KOPT-K1 (cell line): ENCODE results near the gene CACNB1.
"Not testable (repeated sequence)": the region's sequence is repeated elsewhere in the genome, so short reads cannot be mapped to it uniquely, and the experiment has no call there.

ENCODE experiments used
- H3K27ac ChIP-seq: fragments of 200-600 bp; sonication (generic); 2 replicates; pipeline ENCODE4 v1.5.1; 2016; ENCODE audit warnings: antibody characterized with exemption, mild to moderate bottlenecking, low read depth, low read length; ENCODE audit not compliant: poor library complexity, severe bottlenecking
- H3K36me3 ChIP-seq: fragments of 200-600 bp; sonication (generic); 2 replicates; pipeline ENCODE4 v1.5.1; 2017; ENCODE audit warnings: antibody characterized with exemption, mild to moderate bottlenecking, low read length, moderate library complexity; ENCODE audit not compliant: insufficient read depth
- H3K9me3 ChIP-seq: fragments of 200-600 bp; sonication (generic); 2 replicates; pipeline ENCODE4 v1.5.1; 2017; ENCODE audit warnings: antibody characterized with exemption, low read length, mild to moderate bottlenecking; ENCODE audit not compliant: insufficient read depth, poor library complexity, severe bottlenecking

The CACNB1 gene

DNA sequence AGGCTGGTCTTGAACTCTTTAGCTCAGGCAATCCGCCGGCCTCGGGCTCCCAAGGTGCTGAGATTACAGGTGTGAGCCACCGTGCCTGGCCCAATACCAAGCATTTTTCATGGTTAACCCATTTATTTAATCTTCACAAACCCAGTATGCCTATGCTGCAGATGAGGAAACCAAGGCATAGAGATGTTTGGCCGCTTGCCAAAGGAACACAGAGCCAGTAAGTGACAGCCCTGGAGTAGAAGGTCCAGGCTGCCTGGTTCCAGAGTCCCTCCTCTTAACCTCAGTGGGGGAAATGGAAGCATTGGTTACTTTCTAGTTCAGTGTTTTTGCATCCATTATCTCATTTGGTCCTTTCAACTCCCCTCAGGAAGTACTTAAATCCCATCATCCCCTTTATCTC, 16.2 kb downstream of the CACNB1 start:
- no peaks in the 10 kb centered on the region for H3K9me3 ChIP-seq
- no peak overlapping the region for H3K27ac ChIP-seq
- H3K36me3 ChIP-seq: peaks cover 88% of the 10 kb centered on the region

DNA sequence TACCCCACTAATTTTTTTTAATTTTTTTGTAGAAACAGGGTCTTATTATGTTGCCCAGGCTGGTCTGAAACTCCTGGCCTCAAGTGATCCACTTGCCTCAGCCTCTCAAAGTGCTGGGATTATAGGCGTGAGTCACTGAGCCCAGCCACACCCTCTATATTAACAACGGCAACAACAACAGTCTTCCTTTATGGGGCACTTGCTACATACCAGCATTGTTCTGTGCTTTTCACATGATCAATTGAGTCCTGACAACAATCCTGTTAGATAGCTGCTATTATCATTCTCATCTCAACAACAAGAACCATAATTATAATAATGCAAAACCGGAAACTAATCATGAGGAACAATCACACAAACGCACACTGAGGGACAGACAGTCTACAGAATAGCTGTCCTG, 18.9 kb downstream of the CACNB1 start:
- peaks cover 74% of the 10 kb centered on the region for H3K36me3 ChIP-seq
- no peak overlapping the region for H3K27ac ChIP-seq
- no peaks in the 10 kb centered on the region for H3K9me3 ChIP-seq

DNA sequence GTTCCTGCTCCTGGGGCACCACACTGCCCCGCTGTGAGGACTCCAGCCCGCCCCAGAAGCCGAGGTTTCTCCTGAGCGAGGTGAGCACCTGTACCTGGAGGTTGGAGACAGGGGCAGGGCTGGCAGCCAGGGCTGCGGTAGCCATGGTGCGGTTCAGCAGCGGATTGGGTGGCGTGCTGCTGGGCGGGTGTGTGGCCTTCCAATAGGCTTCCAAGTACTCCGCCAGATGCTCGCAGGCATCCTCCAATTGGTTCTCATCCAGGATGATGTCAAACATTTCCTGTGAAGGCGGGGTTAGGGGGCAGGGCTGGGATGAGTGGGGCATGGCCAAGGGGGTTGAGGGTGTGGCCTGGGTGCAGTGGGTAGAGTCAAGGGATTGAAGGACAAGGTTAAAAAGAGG, 20.2 kb downstream of the CACNB1 start:
- no peaks in the 10 kb centered on the region for H3K9me3 ChIP-seq
- no peak overlapping the region for H3K27ac ChIP-seq
- peaks cover 63% of the 10 kb centered on the region for H3K36me3 ChIP-seq

DNA sequence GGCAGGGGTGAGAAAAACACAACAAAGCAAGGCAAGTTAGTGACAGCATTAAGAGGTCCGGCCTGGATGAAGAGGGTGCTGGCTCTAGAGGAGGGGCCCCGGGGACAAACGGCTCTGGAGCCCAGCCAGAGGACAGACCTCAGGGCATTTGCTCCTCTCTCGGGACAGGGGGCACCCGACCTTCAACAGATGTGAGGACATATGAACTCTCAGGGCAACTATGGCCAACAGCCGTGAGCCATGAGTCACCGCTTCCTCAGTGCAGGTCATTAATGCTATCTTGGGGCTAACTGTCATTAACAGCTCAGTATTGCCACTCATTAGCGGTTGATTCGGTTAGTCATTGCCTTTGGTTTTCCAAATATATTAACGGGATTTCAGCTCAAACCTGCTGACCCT, 21.8 kb downstream of the CACNB1 start:
- Histone ChIP-seq H3K36me3 (peaks cover 50% of the 10 kb centered on the region), H3K9me3 (no peaks in the 10 kb centered on the region), H3K27ac (no peak overlapping the region)

DNA sequence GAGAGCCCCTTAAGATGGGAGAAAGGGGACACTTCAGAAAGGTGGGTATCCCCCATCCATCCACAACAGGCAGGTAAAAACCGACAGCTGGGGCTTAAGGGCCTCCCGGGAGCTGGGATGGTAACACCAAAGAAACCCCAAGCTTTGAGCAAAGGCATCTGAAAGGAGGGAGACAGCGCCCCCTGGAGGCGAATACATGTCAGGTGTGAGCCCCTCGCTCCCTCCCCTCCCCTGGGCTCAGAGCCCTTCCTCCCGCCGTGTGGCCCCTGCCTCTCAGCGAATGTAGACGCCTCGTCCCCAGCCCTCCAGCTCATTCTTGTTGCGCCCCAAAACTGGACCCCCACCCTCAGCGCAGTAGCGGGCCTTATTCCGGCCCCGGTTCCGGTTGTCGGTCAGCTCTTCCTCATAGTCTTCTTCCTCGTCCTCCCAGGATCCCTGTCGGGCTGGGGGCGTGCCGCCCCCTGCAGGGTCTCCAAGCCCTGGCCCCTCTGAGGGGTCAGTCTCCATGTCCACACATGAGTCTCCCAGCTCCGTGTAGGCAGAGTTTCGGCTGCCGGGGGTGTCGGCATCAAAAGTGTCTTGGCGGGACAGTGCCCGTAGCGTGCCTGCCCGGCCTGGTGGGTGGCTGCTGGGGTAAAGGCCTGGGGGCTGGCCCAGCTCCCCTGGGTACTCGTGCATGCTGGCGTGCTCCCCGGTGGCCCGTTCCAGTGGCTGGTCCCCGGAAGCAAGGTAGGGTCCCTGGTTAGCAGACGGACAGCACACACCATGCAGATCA, 22.4 kb downstream of the CACNB1 start:
- Histone ChIP-seq H3K9me3 (no peaks in the 10 kb centered on the region), H3K27ac (peak overlapping the region; percentile 91), H3K36me3 (peaks cover 46% of the 10 kb centered on the region)

DNA sequence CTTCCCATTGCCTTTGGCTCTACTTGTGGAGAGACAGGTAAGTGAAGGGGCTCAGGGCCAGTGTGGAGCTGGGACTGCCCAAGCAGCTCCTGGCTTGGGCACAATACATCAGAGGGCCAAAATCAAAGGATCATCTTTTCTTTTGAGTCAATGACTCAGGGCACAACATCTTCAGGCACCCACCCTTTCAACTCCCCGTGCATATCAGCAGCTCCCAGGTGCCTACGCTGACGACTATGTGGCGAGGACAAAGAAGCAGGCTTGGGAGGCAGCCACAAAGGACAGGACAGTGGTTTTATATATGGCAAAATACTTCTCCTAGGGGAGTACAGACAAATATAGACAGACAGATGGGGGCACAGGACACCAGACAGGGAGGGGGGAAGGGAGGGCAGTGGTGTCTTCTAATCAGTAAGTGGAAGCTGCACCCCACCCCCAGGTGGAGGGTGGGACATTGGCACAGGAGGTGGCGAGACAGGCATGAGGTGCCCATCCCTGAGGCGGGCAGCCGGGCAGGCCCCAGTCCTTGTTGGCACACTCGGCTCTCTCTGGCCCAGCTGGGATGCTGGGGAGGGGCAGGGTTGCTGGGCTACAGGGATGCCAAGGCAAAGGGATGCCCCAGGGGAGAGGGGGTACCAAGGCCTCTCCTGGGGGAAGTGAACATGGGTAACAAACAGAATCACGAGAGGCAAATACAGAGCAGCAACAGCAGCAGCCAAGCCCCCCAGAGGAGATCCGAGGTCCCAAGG, 23.8 kb downstream of the CACNB1 start:
- peak overlapping the region; percentile 91 for H3K27ac ChIP-seq
- H3K36me3 ChIP-seq: peaks cover 37% of the 10 kb centered on the region
- H3K9me3 ChIP-seq: no peaks in the 10 kb centered on the region

DNA sequence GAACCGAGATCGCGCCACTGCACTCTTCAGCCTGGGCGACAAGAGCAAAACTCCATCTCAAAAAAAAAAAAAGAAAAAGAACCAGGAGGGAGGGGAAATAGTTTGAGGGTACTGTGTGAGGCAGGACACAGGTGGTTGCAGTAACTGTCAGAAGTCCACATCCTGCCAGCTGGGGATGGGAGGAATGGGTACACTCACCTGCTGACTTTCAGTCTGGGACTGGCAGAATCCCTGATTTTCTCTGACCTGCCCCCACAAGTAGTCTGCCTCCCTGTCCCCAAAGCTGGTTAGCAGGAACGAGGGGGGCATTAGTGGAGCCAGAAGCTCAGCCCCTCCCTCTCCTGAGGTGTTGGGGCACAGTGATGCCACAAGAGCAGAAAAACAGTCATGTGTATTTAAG, 24.4 kb downstream of the CACNB1 start:
- H3K27ac ChIP-seq: peak overlapping the region; percentile 91
- H3K36me3 ChIP-seq: peaks cover 31% of the 10 kb centered on the region
- no peaks in the 10 kb centered on the region for H3K9me3 ChIP-seq

DNA sequence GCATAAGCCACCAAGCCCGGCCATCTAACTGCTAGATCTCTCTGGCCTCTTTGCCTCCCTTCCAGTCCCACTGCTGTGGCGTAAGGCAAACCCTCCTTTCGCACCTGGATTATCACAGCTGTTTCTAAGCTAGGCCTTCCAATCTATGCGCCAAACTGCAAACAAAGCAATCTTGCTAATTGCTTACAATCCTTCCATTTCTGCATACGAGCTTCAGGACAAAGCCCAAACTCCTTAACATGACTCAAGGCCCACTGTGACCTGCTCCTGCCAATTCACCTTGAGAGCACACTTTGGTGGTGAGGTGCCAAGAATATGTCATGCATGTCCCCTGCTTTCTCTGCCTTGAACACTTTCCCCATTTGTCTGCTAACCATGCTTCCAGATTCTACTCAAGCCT, 25.5 kb downstream of the CACNB1 start:
- peaks cover 19% of the 10 kb centered on the region for H3K36me3 ChIP-seq
- peak overlapping the region; percentile 91 for H3K27ac ChIP-seq
- no peaks in the 10 kb centered on the region for H3K9me3 ChIP-seq

DNA sequence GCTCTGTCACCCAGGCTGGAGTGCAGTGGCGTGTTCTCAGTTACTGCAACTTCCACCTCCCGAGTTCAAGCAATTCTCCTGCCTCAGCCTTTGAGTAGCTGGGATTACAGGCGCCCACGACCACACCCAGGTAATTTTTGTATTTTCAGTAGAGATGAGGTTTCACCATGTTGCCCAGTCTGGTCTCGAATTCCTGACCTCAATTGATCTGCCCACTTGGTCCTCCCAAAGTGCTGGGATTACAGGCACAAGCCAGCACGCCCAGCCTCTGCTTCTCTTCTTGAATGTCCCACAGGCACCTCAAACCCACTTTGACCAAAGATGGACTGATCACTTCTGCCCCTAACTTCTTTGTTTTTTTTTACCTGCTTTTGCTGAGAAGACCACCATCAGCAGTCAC, 26.9 kb downstream of the CACNB1 start:
- Histone ChIP-seq H3K9me3 (no peaks in the 10 kb centered on the region), H3K27ac (peak overlapping the region; percentile 91), H3K36me3 (peaks cover 6% of the 10 kb centered on the region)

DNA sequence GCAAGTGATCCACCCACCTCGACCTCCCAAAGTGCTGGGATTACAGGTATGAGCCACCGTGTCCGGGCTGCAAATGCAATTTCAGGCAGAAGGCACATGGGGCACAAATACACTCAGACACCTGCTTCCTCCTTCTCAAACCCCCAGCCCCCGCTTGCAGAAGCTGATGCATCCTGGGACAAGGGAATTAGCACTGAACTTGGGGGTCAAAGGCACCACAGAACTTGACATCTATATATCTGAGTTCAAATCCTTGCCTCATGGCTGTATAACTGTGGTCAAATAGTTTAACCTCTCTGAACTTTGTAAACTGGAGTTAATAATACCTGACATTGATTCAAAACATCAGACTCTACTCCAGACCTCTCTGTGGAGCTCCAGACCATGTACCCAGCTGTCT, 27.4 kb downstream of the CACNB1 start:
- Histone ChIP-seq H3K27ac (peak overlapping the region; percentile 91), H3K9me3 (no peaks in the 10 kb centered on the region), H3K36me3 (peaks cover 1% of the 10 kb centered on the region)

DNA sequence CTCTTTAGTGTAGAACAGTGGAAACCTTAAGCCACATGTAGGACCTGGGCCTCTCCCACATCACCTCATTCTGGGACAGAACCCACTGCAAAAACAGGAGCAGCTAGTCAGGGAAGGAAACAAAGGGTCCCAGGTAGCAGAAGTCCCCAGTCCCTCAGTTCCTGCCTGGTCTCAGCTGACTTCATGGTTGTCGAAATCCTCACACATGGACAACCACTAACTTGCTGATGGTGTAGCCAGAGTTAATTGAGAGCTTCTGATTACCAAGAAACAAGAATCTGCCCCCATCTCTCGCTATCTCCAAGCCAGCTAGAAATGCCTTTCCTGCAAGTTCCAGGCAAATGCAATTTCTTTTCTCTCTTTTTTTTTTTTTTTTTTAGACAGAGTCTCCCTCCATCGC, 28.0 kb downstream of the CACNB1 start:
- peak overlapping the region; percentile 91 for H3K27ac ChIP-seq
- H3K9me3 ChIP-seq: no peaks in the 10 kb centered on the region
- no peaks in the 10 kb centered on the region for H3K36me3 ChIP-seq

DNA sequence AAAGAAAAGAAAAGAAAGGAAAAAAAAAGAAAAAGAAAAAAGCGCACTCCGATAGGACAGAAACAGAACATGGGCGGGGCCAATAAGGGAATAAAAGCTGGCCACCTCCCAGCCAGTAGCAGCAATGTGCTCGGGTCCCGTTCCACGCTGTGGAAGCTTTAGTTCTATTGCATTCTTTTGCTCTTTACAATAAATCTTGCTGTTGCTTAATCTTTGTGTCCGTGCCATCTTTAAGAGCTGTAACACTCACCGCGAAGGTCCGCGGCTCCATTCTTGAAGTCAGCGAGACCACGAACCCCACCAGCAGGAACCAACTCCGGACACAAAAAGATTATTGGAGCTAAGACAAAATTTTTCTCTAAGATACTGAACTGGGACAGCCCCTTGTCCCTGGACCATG, 28.4 kb downstream of the CACNB1 start:
- Histone ChIP-seq H3K27ac (peak overlapping the region; percentile 91), H3K36me3 (no peaks in the 10 kb centered on the region), H3K9me3 (no peaks in the 10 kb centered on the region)

DNA sequence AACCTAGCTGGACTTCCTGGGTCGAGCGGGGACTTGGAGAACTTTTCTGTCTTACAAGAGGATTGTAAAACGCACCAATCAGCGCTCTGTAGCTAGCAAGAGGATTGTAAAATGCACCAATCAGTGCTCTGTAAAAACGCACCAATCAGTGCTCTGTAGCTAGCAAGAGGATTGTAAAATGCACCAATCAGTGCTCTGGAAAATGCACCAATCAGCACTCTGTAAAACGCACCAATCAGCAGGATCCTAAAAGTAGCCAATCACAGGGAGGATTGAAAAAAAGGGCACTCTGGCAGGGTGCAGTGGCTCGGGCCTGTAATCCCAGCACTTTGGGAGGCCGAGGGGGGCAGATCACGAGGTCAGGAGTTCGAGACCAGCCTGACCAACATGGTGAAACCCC, 29.0 kb downstream of the CACNB1 start:
- H3K27ac ChIP-seq: peak overlapping the region; percentile 71
- H3K9me3 ChIP-seq, H3K36me3 ChIP-seq: not testable (repeated sequence)

DNA sequence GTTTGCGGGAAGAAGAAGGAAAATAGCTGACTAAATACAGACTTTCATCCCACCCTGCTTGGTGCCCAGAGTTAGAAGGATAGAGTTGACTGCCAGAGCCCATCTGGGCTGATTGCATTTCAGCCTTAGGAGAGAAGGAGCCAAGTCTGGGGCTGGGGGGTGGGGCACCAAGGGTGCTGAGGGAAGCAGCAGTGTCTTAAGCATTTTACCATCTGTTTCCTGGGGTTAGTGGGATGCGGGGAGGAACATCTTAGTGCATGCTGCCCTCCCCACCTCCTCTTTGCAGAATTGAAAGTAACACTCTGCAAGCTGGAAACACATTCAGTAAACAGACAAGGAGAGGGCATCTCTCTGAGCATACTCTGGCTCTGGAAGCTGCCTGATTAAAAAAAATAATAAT, 30.0 kb downstream of the CACNB1 start:
- Histone ChIP-seq H3K27ac (peak overlapping the region; percentile 71), H3K36me3 (no peaks in the 10 kb centered on the region), H3K9me3 (no peaks in the 10 kb centered on the region)

DNA sequence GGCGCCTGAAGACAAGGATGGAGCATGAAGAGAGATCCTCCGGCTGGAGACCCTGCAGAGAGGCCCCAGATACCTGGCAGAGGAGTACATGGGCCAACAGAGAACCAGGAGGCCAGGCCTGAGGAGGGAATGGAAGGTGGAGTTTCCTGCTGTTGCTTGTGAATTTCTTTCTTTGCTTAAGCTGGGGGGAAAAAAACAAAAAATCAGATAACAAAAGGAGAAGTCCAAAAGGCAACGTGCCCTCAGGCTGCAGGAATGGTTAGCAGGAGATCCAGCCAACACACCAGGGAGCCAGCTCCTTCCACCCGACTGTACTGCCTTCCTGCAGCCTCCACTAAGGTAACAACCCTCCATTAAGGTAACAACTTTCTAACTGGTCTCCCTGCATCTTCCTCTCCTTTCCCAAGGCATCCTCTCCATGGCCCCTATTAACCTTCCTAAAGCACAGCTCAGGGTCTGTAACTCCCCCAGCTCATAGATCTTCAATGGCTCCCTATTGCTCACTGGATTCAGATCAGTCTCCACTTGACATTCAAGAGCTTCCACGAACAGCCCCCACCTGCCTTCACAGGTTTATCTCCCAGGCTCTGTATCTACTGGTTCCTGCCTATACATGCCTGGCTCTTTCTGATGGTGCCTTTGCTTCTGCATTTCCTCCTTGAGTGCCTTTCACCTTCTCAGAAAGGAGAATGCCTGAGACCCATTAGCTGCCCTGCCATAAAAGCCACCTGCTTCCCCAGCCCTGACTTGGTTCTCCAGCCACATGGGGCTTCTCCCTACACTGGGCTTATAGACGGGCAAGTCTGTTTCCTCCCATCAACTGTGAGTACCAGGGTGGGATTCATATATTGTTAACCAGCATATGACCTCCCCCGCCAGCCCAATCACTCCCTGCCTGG, 30.8 kb downstream of the CACNB1 start:
- no peaks in the 10 kb centered on the region for H3K9me3 ChIP-seq
- H3K27ac ChIP-seq: peak overlapping the region; percentile 71
- H3K36me3 ChIP-seq: no peaks in the 10 kb centered on the region
